IMR-90 (cell line): ENCODE measurements around the gene PINK1. TPM values are rescaled to one million over a fixed set of nuclear protein-coding genes. Genes with fewer than 3 reads are reported as not detected.

Experiments
- ATAC-seq: fragments of 200-7000 bp; cut with Tn5 transposase; 2 replicates; pipeline ENCODE4 v1.9.1; 2020; ENCODE audit warnings: low read depth, mild to moderate bottlenecking, moderate library complexity
- BruUV-seq: library from RNA; stranded (reverse); fragments of 400-500 nt; replicated peaks from 2 replicates; lab custom pipeline; 2021; lab: Mats Ljungman, UMichigan
- CTCF ChIA-PET: fragments of 300-600 bp; formaldehyde crosslinking; extraction: SDS; loops from one replicate; lab custom pipeline; 2021; ENCODE audit warnings: antibody characterized with exemption; lab: Yijun Ruan, JAX
- POLR2A ChIA-PET: fragments of 300-600 bp; sonication (Branson Sonifier 250); formaldehyde crosslinking; loops from one replicate; lab custom pipeline; 2022; ENCODE audit warnings: antibody characterized with exemption; ENCODE audit not compliant: unreplicated experiment; lab: Charles Lee
- DNase-seq: peaks from one replicate; pipeline ENCODE4 v3.0.0; 2013
- H2AFZ ChIP-seq: replicated peaks from 2 replicates; pipeline ENCODE3; 2013; ENCODE audit warnings: low read length, mild to moderate bottlenecking; ENCODE audit not compliant: poor library complexity
- H2AK5ac ChIP-seq: 2 replicates; pipeline ENCODE4 v1.6.1; 2013; ENCODE audit warnings: low read depth, low read length, inconsistent platforms
- H2AK9ac ChIP-seq: replicated peaks from 2 replicates; pipeline ENCODE3; 2013; ENCODE audit warnings: mild to moderate bottlenecking, low read depth, low read length, moderate library complexity; ENCODE audit not compliant: poor library complexity
- H2BK120ac ChIP-seq: 2 replicates; pipeline ENCODE4 v1.6.1; 2013; ENCODE audit warnings: low read depth, low read length, inconsistent platforms
- H2BK15ac ChIP-seq: 3 replicates; pipeline ENCODE4 v1.6.1; 2013; ENCODE audit warnings: low read depth, low read length, inconsistent platforms
- H2BK20ac ChIP-seq: 2 replicates; pipeline ENCODE4 v1.6.1; 2013; ENCODE audit warnings: low read depth, mild to moderate bottlenecking, inconsistent platforms, low read length, moderate library complexity
- H2BK5ac ChIP-seq: 2 replicates; pipeline ENCODE4 v1.6.1; 2013; ENCODE audit warnings: mild to moderate bottlenecking, low read depth, low read length, inconsistent platforms; ENCODE audit not compliant: poor library complexity, severe bottlenecking
- H3K14ac ChIP-seq: replicated peaks from 2 replicates; pipeline ENCODE4 v1.6.1; 2013; ENCODE audit warnings: low read depth, low read length, inconsistent platforms
- H3K18ac ChIP-seq: 2 replicates; pipeline ENCODE4 v1.6.1; 2013; ENCODE audit warnings: low read depth, low read length, control low read depth
- H3K23ac ChIP-seq: 2 replicates; pipeline ENCODE4 v1.6.1; 2013; ENCODE audit warnings: low read depth, low read length, inconsistent platforms
- H3K27ac ChIP-seq: 2 replicates; pipeline ENCODE4 v1.5.1; 2013; ENCODE audit warnings: mild to moderate bottlenecking, control low read depth, low read length; ENCODE audit not compliant: insufficient read depth
- H3K27me3 ChIP-seq: 2 replicates; pipeline ENCODE4 v1.6.1; 2013; ENCODE audit warnings: low read length; ENCODE audit not compliant: control insufficient read depth, insufficient read depth
- H3K36me3 ChIP-seq: 2 replicates; pipeline ENCODE4 v1.6.1; 2013; ENCODE audit warnings: low read length, mixed read lengths; ENCODE audit not compliant: control insufficient read depth, insufficient read depth
- H3K4ac ChIP-seq: 2 replicates; pipeline ENCODE4 v1.6.1; 2013; ENCODE audit warnings: low read depth, low read length, inconsistent platforms
- H3K4me1 ChIP-seq: 2 replicates; pipeline ENCODE4 v1.6.1; 2013; ENCODE audit warnings: low read length, mixed read lengths; ENCODE audit not compliant: control insufficient read depth, insufficient read depth
- H3K4me2 ChIP-seq: 2 replicates; pipeline ENCODE4 v1.6.1; 2013; ENCODE audit warnings: low read depth, mild to moderate bottlenecking, control low read depth, low read length, moderate library complexity
- H3K4me3 ChIP-seq: 2 replicates; pipeline ENCODE4 v1.5.1; 2013; ENCODE audit warnings: low read depth, mild to moderate bottlenecking, control low read depth, low read length, moderate library complexity; ENCODE audit not compliant: insufficient read depth
- H3K56ac ChIP-seq: 2 replicates; pipeline ENCODE4 v1.6.1; 2013; ENCODE audit warnings: low read length, inconsistent platforms; ENCODE audit not compliant: insufficient read depth; ENCODE audit errors: extremely low read depth
- H3K79me1 ChIP-seq, 2 experiments: 2 replicates each; pipeline ENCODE4 v1.6.1; 2013; ENCODE audit warnings: low read length in 2 of 2, inconsistent platforms in 1 of 2, low read depth in 1 of 2
- H3K9ac ChIP-seq: 2 replicates; pipeline ENCODE4 v1.6.1; 2013; ENCODE audit warnings: low read depth, low read length, control low read depth
- H3K9me1 ChIP-seq: 2 replicates; pipeline ENCODE4 v1.6.1; 2013; ENCODE audit warnings: low read length, inconsistent platforms; ENCODE audit not compliant: insufficient read depth
- H3K9me3 ChIP-seq: 2 replicates; pipeline ENCODE4 v1.6.1; 2013; ENCODE audit warnings: low read length; ENCODE audit not compliant: control insufficient read depth, insufficient read depth
- H4K20me1 ChIP-seq: 2 replicates; pipeline ENCODE4 v1.6.1; 2013; ENCODE audit warnings: low read length, inconsistent platforms; ENCODE audit not compliant: insufficient read depth
- H4K5ac ChIP-seq: 2 replicates; pipeline ENCODE4 v1.6.1; 2013; ENCODE audit warnings: mild to moderate bottlenecking, low read depth, low read length, control low read depth
- H4K8ac ChIP-seq, 2 experiments: 2 replicates each; pipeline ENCODE4 v1.6.1; 2013; ENCODE audit warnings: low read depth in 2 of 2, low read length in 2 of 2, control low read depth in 1 of 2, inconsistent platforms in 1 of 2
- H4K91ac ChIP-seq: 2 replicates; pipeline ENCODE4 v1.6.1; 2013; ENCODE audit warnings: low read depth, low read length, inconsistent platforms; ENCODE audit not compliant: insufficient read depth
- ELK1 ChIP-seq: fragments of 150-350 bp; IDR thresholded peaks from 2 replicates; pipeline ENCODE4 v1.6.1; 2016; ENCODE audit warnings: low read depth, mild to moderate bottlenecking, low read length, moderate library complexity, borderline replicate concordance
- MAFK ChIP-seq: IDR thresholded peaks from 2 replicates; pipeline ENCODE4 v1.6.1; 2012; ENCODE audit warnings: low read depth, low read length, improper control_type of control experiment
- WGBS, 2 experiments: methylation state at CpG; one replicate each; pipeline versions ENCODE4 v1.1.5 to v1.1.7; 2013; ENCODE audit warnings: missing lambda C conversion rate in 2 of 2; ENCODE audit not compliant: insufficient read length in 1 of 2; ENCODE audit errors: extremely low coverage in 2 of 2; 5-methylcytosine and 5-hydroxymethylcytosine counted together
- dilution Hi-C: fragments of 300-500 bp; cut with HindIII; formaldehyde crosslinking; loops from one replicate; pipeline ENCODE4 v1.14.3; 2018; ENCODE audit warnings: low sequenced_read_pairs; ENCODE audit not compliant: unreplicated experiment
- in situ Hi-C: fragments of 300-500 bp; cut with MboI; formaldehyde crosslinking; loops from 3 replicates; pipeline ENCODE4 v1.14.3; 2019; ENCODE audit warnings: low sequenced_read_pairs, inconsistent platforms, mixed read lengths
- intact Hi-C: fragments of 100-400 bp; cut with micrococcal nuclease; formaldehyde crosslinking; loops from 2 replicates; pipeline ENCODE4 v1.10.0; 2022
- polyA plus RNA-seq, 3 experiments: library from polyadenylated mRNA; depleted of rRNA; stranded (reverse); fragments of >200 nt; gene quantifications; 2 replicates each; pipeline ENCODE4 v1.2.3, GENCODE V29; 2012; ENCODE audit warnings: low replicate concordance in 1 of 3
- total RNA-seq: library from RNA; depleted of rRNA; stranded (reverse); fragments of >200 nt; gene quantifications from 2 replicates; pipeline ENCODE4 v1.2.3, GENCODE V29; 2012

PINK1 gene
- total and polyA plus RNA-seq, 2 of the 4 experiments (the other 2 are of a cell fraction): 52.9 to 55.2 TPM

GRCh38 chr1:20600156-20600555 is 33.1 kb upstream of the PINK1 start:
- Histone ChIP-seq H2AK9ac (peak overlapping the region; percentile 26), H4K20me1 (no peaks in the 10 kb centered on the region), H3K4me1 (peaks cover 22% of the 10 kb centered on the region), H4K5ac (no peak overlapping the region), H2AK5ac (peak overlapping the region; percentile 64), H3K4me2 (no peak overlapping the region), H3K14ac (no peak overlapping the region), H2AFZ (no peak overlapping the region), H3K9me3 (no peaks in the 10 kb centered on the region), H3K36me3 (no peaks in the 10 kb centered on the region), H2BK15ac (peak overlapping the region; percentile 61; the same call in 1 of the 3 replicates), H2BK20ac (0 out of 2 replicates have a peak overlapping the region, but pooled peaks have one; percentile 39), H3K4ac (peak overlapping the region; percentile 29; the same call in 1 of the 2 replicates), H3K27ac (no peak overlapping the region), H3K9ac (no peak overlapping the region), H3K56ac (no peak overlapping the region), H4K8ac (no peak overlapping the region), H3K23ac (no peak overlapping the region), H3K27me3 (peaks cover 3% of the 10 kb centered on the region; the same call in 1 of the 2 replicates), H2BK5ac (no peak overlapping the region), H2BK120ac (peak overlapping the region; percentile 29; the same call in 1 of the 2 replicates), H3K4me3 (no peak overlapping the region), H3K9me1 (peaks cover 26% of the 10 kb centered on the region), H3K79me1 (no peaks in the 10 kb centered on the region), H3K18ac (no peak overlapping the region), H4K91ac (no peak overlapping the region)
- DNase-seq (no peak), ATAC-seq (no peak)
- dilution Hi-C loops: no loop called here
- ChIA-PET CTCF (no interaction called here), POLR2A (no interaction called here)
- TF ChIP-seq MAFK: 0 out of 2 replicates have a peak, but pooled peaks have one; percentile 10
- TF ChIP-seq ELK1: no peak
- BruUV-seq: no TSS peak
- WGBS, 2 experiments: 68% methylated on average over 2 of the region's 5 CpGs; no CpG with 5 or more reads in 1 of the 2 experiments
- intact Hi-C loops: no loop called here
- in situ Hi-C loops: no loop called here
